ENCODE data around the gene EPRS1. TPM values are rescaled to one million over a fixed set of nuclear protein-coding genes. Genes with fewer than 3 reads are reported as not detected.
A peak's percentile ranks its signal among the peaks of the same experiment; 100 is the strongest.
"Not testable (repeated sequence)": the region's sequence is repeated elsewhere in the genome, so short reads cannot be mapped to it uniquely, and the experiment has no call there.

EPRS1 gene
- total RNA-seq (2014; rRNA removed; shearing (Covaris generic)) = 355 and 364 TPM in 2 replicates
- polyA plus RNA-seq (2014; cell fraction: nucleus; rRNA removed) = 84.7 and 111 TPM in 2 replicates

DNA sequence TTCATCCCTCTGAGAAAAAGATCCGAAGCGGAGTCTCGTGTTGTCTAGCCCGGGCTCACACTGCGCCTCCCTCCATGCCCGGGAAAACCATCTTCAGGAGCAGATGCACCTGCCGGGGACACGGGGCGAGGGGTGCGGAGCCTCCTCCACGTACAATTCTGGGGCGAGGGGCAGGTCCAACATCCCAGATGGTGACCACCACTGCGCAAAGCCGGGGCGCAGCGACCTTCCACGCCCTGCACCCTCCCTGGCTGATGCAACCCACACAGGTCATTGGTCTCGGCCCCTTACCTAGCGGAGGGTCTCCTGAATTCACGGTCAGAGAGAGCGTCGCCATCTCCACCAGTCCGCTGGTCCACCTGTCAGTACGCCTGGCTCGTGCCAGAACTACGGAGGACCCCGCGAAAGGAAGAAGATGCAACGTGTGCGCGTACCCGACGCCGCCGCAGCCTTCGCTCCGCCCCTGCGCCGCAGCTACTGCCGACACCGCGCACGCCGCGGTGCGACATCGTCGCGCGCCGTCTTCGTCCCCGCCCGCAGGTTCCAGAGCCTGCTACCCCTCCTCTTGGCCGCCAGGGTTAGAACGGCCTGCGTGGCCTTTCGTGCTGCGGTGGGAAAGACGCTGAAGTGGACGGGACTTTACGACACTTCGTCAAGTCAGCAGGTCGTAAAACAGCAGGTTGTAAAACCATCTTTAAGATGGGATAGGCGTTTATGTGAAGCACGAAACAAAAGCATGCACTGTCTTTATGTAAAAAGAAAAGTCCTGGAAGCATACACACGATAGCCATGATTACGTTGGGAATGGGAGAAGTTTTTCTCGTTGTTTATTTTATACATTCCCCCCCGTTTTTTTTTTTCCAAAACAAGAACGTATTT, at the start of gene EPRS1:
TSS of gene EPRS1 (minus strand) at position 454 of the 879 bp plus-strand sequence. CDS start at position 337, 117 bp downstream.
- DNase-seq (ENCODE audit: extremely low read depth, low read depth) = peak; percentile 98

GRCh38 chr1:220094016-220094911, 48.0 kb upstream of the EPRS1 start, which contains the start of gene IARS2:
IARS2 (plus strand) TSS chr1:220094132; CDS start chr1:220094217, 85 bp downstream.
- DNase-seq (ENCODE audit: extremely low read depth, low read depth) = peak; percentile 86

- no peak for DNase-seq (ENCODE audit: extremely low read depth, low read depth)
Measured at GRCh38 chr1:220093361-220094015, 47.2 kb upstream of the EPRS1 start.

DNA sequence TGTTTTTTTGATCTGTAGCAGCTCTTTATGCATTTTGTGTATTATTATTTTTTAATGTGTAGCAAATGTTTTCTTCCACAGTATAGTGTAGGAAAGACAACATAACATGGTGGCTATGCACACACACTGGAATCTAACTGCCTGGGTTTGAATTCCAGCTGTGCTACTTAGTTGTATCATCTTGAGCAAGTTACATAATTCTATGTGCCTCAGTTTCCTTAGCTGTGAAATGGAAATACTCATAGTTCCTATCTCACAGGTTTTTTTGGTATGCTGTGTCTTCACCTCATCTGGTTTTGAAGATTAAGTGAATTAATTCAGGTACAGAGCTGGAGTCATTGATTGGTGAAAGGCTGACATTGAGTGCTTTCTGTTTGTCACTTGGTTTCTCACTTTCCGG, 46.4 kb upstream of the EPRS1 start:
- DNase-seq (ENCODE audit: extremely low read depth, low read depth) = no peak

GRCh38 chr1:220089650-220090556, 43.6 kb upstream of the EPRS1 start, which contains the start of gene BPNT1:
BPNT1 (minus strand) TSS chr1:220089788; CDS start chr1:220079846, 9,942 bp downstream.
- peak; percentile 97 for DNase-seq (ENCODE audit: extremely low read depth, low read depth)

DNA sequence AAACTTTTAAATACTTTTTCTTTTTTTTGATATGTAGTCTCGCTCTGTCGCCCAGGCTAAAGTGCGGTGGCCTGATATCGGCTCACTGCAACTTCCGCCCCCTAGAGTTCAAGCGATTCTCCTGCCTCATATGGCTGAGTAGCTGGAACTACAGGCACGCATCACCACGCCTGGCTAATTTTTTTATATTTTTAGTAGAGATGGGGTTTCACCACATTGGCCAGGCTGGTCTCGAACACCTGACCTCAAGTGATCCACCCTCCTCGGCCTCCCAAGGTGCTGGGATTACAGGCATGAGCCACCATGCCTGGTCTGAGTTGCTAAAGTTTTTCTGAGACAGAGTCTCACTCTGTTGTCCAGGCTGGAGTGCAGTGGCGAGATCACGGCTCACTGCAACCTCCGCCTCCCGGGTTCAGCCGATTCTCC, 40.0 kb upstream of the EPRS1 start:
- not testable (repeated sequence) for DNase-seq (ENCODE audit: extremely low read depth, low read depth)

DNA sequence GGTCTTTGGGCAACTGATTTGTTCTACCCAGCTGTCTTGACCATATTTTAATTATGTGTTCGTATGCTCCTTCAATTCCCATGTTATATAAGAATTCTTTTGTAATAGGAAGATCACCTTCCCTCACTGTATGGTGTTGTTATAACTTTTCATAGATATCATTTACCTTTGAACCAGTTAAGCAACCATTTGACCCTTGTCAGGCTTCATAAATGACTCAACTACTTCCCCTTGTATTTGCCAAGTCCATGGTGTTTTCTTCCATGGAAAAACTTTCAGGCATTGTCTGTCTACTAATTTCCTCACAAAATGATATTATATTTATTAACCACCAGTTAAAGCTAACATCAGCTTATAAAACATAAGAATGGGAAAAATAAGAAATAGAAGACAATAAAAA, 38.2 kb upstream of the EPRS1 start:
- no peak for DNase-seq (ENCODE audit: extremely low read depth, low read depth)

GRCh38 chr1:220077887-220078286, 31.6 kb upstream of the EPRS1 start:
- DNase-seq (ENCODE audit: extremely low read depth, low read depth) = no peak

- no peak for DNase-seq (ENCODE audit: extremely low read depth, low read depth)
Measured at GRCh38 chr1:220076861-220077762, 30.8 kb upstream of the EPRS1 start.

DNA sequence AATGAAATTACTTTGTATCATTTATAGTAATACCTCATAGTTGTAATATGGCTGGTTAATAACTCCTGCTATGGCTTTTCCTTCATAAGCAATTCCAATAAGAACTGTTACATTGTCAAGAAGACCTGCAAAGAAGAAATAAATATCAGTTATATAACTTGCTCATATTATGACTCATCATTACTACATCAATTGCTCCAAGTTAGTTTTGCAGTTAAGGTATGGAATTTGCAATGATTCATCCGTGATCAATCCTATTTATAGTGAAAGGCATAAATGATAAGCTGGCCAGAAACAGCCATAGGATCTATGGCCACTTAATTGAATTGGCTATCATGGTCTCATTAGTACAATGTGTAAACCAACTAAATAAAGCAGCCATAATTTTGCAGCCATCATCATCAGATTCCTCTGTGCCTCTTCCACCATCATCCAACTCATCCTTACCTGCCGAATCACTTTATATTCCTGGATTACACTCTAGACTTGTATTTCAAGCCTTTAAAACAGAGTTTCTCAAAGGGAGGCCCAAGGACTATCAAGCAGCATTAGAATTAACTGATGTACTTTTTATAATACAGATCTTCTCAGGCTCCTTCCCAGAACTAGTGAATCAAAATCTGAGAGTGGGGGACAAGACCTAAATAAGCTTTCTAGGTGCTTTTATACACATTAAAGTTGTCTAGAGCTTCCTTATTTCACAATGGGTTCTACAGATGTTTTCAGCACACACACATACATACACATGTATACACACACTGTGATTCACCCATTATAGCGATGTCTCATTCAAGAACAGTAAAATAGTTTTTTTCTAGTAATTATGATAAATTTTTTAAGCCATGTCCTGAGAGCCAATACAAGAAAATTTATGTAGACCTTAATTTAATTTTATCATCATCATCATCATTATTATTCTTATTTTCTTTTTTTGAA, 21.2 kb upstream of the EPRS1 start:
- no peak for DNase-seq (ENCODE audit: extremely low read depth, low read depth)

DNA sequence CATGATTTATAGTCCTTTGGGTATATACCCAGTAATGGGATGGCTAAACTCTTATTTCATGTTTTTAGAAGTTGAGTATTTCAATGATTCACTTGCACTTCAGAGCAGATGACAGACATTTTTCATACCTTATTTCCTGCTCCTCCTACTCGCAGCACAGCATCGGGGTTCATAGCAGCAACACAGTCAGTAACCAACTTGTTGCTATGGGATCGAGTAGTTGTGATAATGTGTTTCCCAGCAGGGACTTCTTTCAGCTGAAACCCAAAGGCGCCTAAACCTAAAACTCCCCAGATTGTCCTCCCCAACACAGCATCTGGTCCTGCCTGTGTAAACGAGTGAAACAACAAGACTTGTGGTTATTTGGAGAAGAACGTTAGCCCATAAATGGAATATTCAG, 16.3 kb upstream of the EPRS1 start:
- no peak for DNase-seq (ENCODE audit: extremely low read depth, low read depth)

DNA sequence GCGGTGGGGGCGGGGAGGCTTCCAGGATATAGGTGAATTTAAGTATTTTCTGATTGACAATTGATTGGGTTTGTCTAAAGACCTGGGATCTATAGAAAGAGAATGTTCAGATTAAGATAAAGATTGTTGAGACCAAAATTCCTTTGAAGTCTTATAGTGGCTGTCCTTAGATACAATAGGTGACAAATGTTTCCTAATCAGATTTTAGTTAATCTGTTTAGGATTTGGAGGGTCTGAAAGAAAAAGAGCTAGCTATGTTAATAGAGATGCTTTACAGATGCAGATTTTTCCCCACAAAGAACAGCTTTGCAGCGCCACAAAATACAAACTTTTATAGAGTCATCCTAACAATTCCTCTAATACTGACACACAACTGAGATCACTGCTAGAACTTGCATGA, 14.6 kb upstream of the EPRS1 start:
- DNase-seq (ENCODE audit: extremely low read depth, low read depth) = no peak

GRCh38 chr1:220056374-220056773, 10.1 kb upstream of the EPRS1 start:
- no peak for DNase-seq (ENCODE audit: extremely low read depth, low read depth)

DNA sequence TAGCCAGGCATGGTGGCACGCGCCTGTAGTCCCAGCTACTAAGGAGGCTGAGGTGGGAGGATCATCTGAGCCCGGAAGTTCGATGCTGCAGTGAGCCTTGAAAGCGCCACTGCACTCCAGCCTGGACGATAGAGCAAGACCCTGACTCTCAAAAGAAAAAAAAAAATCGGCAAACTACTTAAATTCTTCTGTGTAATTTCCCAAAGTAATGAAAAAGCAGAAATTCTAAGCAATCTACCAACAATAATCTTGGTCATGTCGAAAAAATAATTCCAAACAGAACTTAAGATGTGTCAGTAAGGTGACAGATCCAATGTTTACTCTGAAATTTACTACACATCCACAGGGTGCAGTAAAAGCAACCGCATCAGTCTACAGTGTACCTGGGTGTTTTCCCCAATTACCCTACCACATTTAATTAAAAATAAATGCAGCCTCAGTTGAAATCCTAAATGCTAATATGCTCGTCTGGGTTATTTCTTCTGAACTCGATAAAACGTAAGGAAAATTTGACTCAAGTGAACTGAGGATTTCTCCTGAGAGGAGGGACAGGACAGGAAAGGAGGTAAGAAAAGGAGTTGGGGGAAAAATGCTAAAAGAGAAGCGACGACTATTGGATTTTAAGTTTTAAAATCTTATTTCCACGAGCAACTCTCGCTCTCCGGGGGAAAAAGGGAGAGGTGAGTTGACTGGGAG, 801 bp downstream of the EPRS1 start:
- peak; percentile 6 for DNase-seq (ENCODE audit: extremely low read depth, low read depth)

- DNase-seq (ENCODE audit: extremely low read depth, low read depth) = no peak
Measured at GRCh38 chr1:220044678-220045355, 1.5 kb downstream of the EPRS1 start.

GRCh38 chr1:220043646-220044045, 2.7 kb downstream of the EPRS1 start:
- no peak for DNase-seq (ENCODE audit: extremely low read depth, low read depth)

All from NCI-H460 (cell line).